DND-41 (cell line): ENCODE data around the gene RNF149.

Experiments used
- ATAC-seq: fragments of 200-7000 bp; cut with Tn5 transposase; 3 replicates; pipeline ENCODE4 v1.9.1; 2021; ENCODE audit warnings: low read depth; ENCODE audit not compliant: insufficient read depth
- DNase-seq: peaks from one replicate; pipeline ENCODE4 v3.0.0-alpha.2; 2020
- H2AFZ ChIP-seq: 2 replicates; pipeline ENCODE4 v1.6.0; 2012; ENCODE audit warnings: low read depth, low read length
- H3K27ac ChIP-seq: 2 replicates; pipeline ENCODE4 v1.5.1; 2012; ENCODE audit warnings: low read length, inconsistent platforms
- H3K27me3 ChIP-seq: fragments of 200-600 bp; sonication (generic); 2 replicates; pipeline ENCODE4 v1.6.0; 2012; ENCODE audit warnings: low read length, mild to moderate bottlenecking, inconsistent platforms; ENCODE audit not compliant: insufficient read depth, poor library complexity
- H3K36me3 ChIP-seq: 2 replicates; pipeline ENCODE4 v1.5.1; 2012; ENCODE audit warnings: low read length, inconsistent platforms; ENCODE audit not compliant: insufficient read depth
- H3K4me1 ChIP-seq: 2 replicates; pipeline ENCODE4 v1.5.1; 2012; ENCODE audit warnings: mild to moderate bottlenecking, low read length; ENCODE audit not compliant: insufficient read depth
- H3K4me2 ChIP-seq: 2 replicates; pipeline ENCODE4 v1.6.0; 2012; ENCODE audit warnings: mild to moderate bottlenecking, moderate library complexity, low read length, inconsistent platforms; ENCODE audit not compliant: insufficient read depth
- H3K4me3 ChIP-seq, 2 experiments: fragments of 200-600 bp in 1 of 2; shearing (Covaris generic) in 1 of 2; 2 replicates each; pipeline ENCODE4 v1.5.1; 2012 to 2016; ENCODE audit warnings: inconsistent platforms in 2 of 2, low read length in 2 of 2, mild to moderate bottlenecking in 2 of 2, low read depth in 1 of 2, moderate library complexity in 1 of 2
- H3K79me2 ChIP-seq: 2 replicates; pipeline ENCODE4 v1.6.0; 2012; ENCODE audit warnings: low read length, inconsistent platforms; ENCODE audit not compliant: insufficient read depth
- H3K9ac ChIP-seq: 2 replicates; pipeline ENCODE4 v1.6.0; 2012; ENCODE audit warnings: low read depth, mild to moderate bottlenecking, inconsistent platforms, low read length, moderate library complexity
- H3K9me3 ChIP-seq: 2 replicates; pipeline ENCODE4 v1.5.1; 2012; ENCODE audit warnings: low read length, moderate library complexity, mild to moderate bottlenecking, inconsistent platforms; ENCODE audit not compliant: insufficient read depth, severe bottlenecking
- H4K20me1 ChIP-seq: 2 replicates; pipeline ENCODE4 v1.6.0; 2012; ENCODE audit warnings: low read length; ENCODE audit not compliant: insufficient read depth
- CTCF ChIP-seq: IDR thresholded peaks from 2 replicates; pipeline ENCODE4 v1.5.1; 2012; ENCODE audit warnings: borderline replicate concordance, low read length, moderate library complexity, mild to moderate bottlenecking; ENCODE audit not compliant: poor library complexity, severe bottlenecking; ENCODE audit errors: extremely low read depth
- EZH2 ChIP-seq: IDR thresholded peaks from 3 replicates; pipeline ENCODE4 v1.6.1; 2012; ENCODE audit warnings: borderline replicate concordance, low read depth, mild to moderate bottlenecking, moderate library complexity, low read length, inconsistent platforms; ENCODE audit not compliant: severe bottlenecking

Gene RNF149

GRCh38 chr2:101339266-101339880 is 30.9 kb upstream of the RNF149 start:
- Histone ChIP-seq H3K4me3 (no peak overlapping the region), H3K4me1 (peaks cover 15% of the 10 kb centered on the region), H3K79me2 (no peaks in the 10 kb centered on the region), H3K9ac (no peak overlapping the region), H4K20me1 (no peaks in the 10 kb centered on the region), H3K27me3 (no peaks in the 10 kb centered on the region), H3K4me2 (no peak overlapping the region), H3K27ac (no peak overlapping the region), H3K9me3 (no peaks in the 10 kb centered on the region), H3K36me3 (no peaks in the 10 kb centered on the region), H2AFZ (no peak overlapping the region)
- DNase-seq (no peak), ATAC-seq (no peak)
- no peak for TF ChIP-seq CTCF
- TF ChIP-seq EZH2: no peak

GRCh38 chr2:101337877-101338276 is 29.4 kb upstream of the RNF149 start:
- H3K9me3 ChIP-seq: no peaks in the 10 kb centered on the region

DNA sequence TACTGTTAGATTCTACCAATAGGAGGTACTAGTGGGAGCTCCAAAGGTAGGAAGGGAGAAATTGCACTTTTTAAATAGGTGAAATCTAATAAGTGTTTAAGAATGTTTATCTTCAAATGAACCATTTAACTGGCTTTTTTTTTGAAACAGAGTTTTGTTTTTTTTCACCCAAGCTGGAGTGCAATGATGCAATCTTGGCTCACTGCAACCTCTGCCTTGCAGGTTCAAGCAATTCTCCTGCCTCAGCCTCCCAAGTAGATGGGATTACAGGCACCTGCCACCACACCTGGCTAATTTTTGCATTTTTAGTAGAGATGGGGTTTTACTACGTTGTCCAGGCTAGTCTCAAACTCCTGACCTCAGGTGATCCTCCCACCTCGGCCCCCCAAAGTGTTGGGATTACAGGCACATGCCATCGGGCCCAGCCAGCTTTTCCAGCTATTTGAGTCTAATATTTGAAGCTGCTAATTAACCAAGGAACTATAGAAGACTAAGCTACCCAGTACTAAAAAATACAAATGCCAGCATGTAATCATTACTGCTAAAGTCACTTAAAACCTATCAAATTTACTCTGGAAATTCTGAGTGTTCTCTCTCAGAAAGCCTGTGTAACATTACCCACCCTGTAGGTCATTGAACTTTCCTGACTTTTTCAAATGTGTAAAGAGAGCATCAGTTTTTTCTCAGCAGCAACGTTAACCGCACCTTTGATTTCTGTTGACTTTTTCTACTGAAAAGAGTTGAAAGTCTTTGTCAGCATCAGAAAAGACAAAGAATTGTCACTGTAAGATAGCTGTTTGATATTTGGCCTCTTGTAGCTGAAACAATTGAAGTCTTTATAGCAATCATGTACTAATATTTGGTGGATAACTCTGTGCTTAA is 24.6 kb upstream of the RNF149 start:
- no peak for DNase-seq
- no peak overlapping the region for H3K27ac ChIP-seq
- no peak for TF ChIP-seq CTCF
- TF ChIP-seq EZH2: no peak
- H3K4me2 ChIP-seq: no peak overlapping the region
- H3K4me1 ChIP-seq: peaks cover 30% of the 10 kb centered on the region
- H4K20me1 ChIP-seq: no peaks in the 10 kb centered on the region
- no peak overlapping the region for H3K9ac ChIP-seq
- H3K36me3 ChIP-seq: no peaks in the 10 kb centered on the region
- no peak overlapping the region for H3K4me3 ChIP-seq
- no peaks in the 10 kb centered on the region for H3K27me3 ChIP-seq
- H3K9me3 ChIP-seq: no peaks in the 10 kb centered on the region
- H3K79me2 ChIP-seq: no peaks in the 10 kb centered on the region
- H2AFZ ChIP-seq: no peak overlapping the region
- ATAC-seq: no peak

More at GRCh38 chr2:101337877-101338276, 29.4 kb upstream of the RNF149 start:
- no peak overlapping the region for H3K4me2 ChIP-seq
- no peaks in the 10 kb centered on the region for H3K36me3 ChIP-seq
- peaks cover 15% of the 10 kb centered on the region for H3K4me1 ChIP-seq
- H2AFZ ChIP-seq: no peak overlapping the region
- H4K20me1 ChIP-seq: no peaks in the 10 kb centered on the region
- no peak overlapping the region for H3K4me3 ChIP-seq
- no peak overlapping the region for H3K9ac ChIP-seq
- TF ChIP-seq EZH2 (no peak), CTCF (no peak)
- H3K27me3 ChIP-seq: no peaks in the 10 kb centered on the region
- no peak overlapping the region for H3K27ac ChIP-seq
- DNase-seq (no peak), ATAC-seq (no peak)
- H3K79me2 ChIP-seq: no peaks in the 10 kb centered on the region
